ENCODE measurements around the gene A1BG.

A1BG gene

DNA sequence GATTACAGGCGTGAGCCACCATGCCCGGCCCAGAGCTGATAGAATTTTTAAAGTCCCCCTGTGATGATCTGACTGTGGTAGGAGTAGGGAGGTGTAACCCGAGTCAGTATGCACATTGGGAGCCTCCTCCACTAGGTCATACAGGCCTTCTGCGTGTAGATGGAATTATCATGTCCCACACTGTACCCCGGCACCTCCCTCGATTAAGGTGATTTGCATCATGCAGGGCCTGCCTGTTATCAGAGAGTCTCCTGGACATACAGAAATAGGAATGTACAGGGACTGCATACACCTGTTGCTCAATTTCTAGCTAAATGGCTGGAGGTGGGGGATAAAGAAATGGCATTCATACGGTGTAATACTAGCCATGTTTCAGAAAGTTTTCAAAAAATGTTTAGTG is 49.0 kb downstream of the A1BG start:
- no peak for DNase-seq (ENCODE audit: low read depth in 1 of 2, low spot score in 1 of 2)

GRCh38 chr19:58300620-58301019 is 52.7 kb downstream of the A1BG start:
- DNase-seq (ENCODE audit: low read depth in 1 of 2, low spot score in 1 of 2) = no peak

GRCh38 chr19:58296104-58296503 is 57.2 kb downstream of the A1BG start:
- no peak for DNase-seq (ENCODE audit: low read depth in 1 of 2, low spot score in 1 of 2)
